HEK293 (cell line): ENCODE data around the gene ATF6B.

Source experiments
- CTCF ChIA-PET: fragments of 350-600 bp; formaldehyde crosslinking; extraction: SDS; loops from one replicate; lab custom pipeline; 2021; ENCODE audit warnings: antibody characterized with exemption; lab: Yijun Ruan, JAX
- POLR2A ChIA-PET: fragments of 300-600 bp; formaldehyde crosslinking; extraction: SDS; loops from one replicate; lab custom pipeline; 2020; ENCODE audit warnings: antibody characterized with exemption, inconsistent platforms; lab: Yijun Ruan, JAX
- H3K27ac ChIP-seq: fragments of 200-500 bp; sonication (Bioruptor generic); 2 replicates; pipeline ENCODE4 v1.5.1; 2014; ENCODE audit warnings: low read depth, low read length, control low read depth, inconsistent platforms; ENCODE audit errors: extremely low read depth
- H3K36me3 ChIP-seq, 2 experiments: fragments of 200-500 bp in 1 of 2; sonication (Bioruptor generic) in 1 of 2; 1 replicate in 1 of 2; 2 replicates in 1 of 2; pipeline ENCODE4 v1.5.1; 2014 to 2017; ENCODE audit warnings: inconsistent platforms in 2 of 2, low read length in 2 of 2; ENCODE audit not compliant: control insufficient read depth in 2 of 2, insufficient read depth in 1 of 2
- H3K4me1 ChIP-seq: fragments of 200-500 bp; sonication (Bioruptor generic); 2 replicates; pipeline ENCODE4 v1.5.1; 2014; ENCODE audit warnings: mild to moderate bottlenecking, low read length, inconsistent platforms; ENCODE audit not compliant: control insufficient read depth, insufficient read depth
- H3K4me3 ChIP-seq: 2 replicates; pipeline ENCODE4 v1.5.1; 2011; ENCODE audit warnings: low read depth, mild to moderate bottlenecking, control low read depth, low read length, moderate library complexity
- H3K9me3 ChIP-seq: fragments of 200-500 bp; sonication (Bioruptor generic); 2 replicates; pipeline ENCODE4 v1.5.1; 2014; ENCODE audit warnings: low read depth, low read length, inconsistent platforms; ENCODE audit not compliant: control insufficient read depth, insufficient read depth
- KLF7 ChIP-seq: fragments of 450-650 bp; formaldehyde crosslinking; IDR thresholded peaks from 2 replicates; pipeline ENCODE4 v1.5.1; 2016; ENCODE audit warnings: missing biosample characterization, missing genetic modification characterization, borderline replicate concordance
- SCRT2 ChIP-seq: fragments of 450-650 bp; formaldehyde crosslinking; IDR thresholded peaks from 2 replicates; pipeline ENCODE4 v1.5.1; 2016; ENCODE audit warnings: missing biosample characterization, missing genetic modification characterization
- ZBTB48 ChIP-seq: fragments of 450-650 bp; formaldehyde crosslinking; IDR thresholded peaks from 2 replicates; pipeline ENCODE4 v1.5.1; 2016; ENCODE audit warnings: missing biosample characterization, missing genetic modification characterization
- ZFHX2 ChIP-seq: fragments of 450-650 bp; formaldehyde crosslinking; conservative IDR thresholded peaks from 2 replicates; pipeline ENCODE4 v1.5.1; 2016; ENCODE audit warnings: missing biosample characterization, missing genetic modification characterization
- ZFP69B ChIP-seq: fragments of 450-650 bp; formaldehyde crosslinking; IDR thresholded peaks from 2 replicates; pipeline ENCODE4 v1.5.1; 2016; ENCODE audit warnings: missing biosample characterization, missing genetic modification characterization
- ZNF146 ChIP-seq: fragments of 450-650 bp; formaldehyde crosslinking; IDR thresholded peaks from 2 replicates; pipeline ENCODE4 v1.5.1; 2016; ENCODE audit warnings: missing biosample characterization, missing genetic modification characterization
- ZNF169 ChIP-seq: fragments of 450-650 bp; formaldehyde crosslinking; IDR thresholded peaks from 2 replicates; pipeline ENCODE4 v1.5.1; 2016; ENCODE audit warnings: missing biosample characterization, missing genetic modification characterization
- ZNF174 ChIP-seq: fragments of 450-650 bp; formaldehyde crosslinking; IDR thresholded peaks from 2 replicates; pipeline ENCODE4 v1.5.0; 2017; ENCODE audit warnings: missing biosample characterization, mild to moderate bottlenecking, missing genetic modification characterization
- ZNF223 ChIP-seq: fragments of 450-650 bp; formaldehyde crosslinking; IDR thresholded peaks from 2 replicates; pipeline ENCODE4 v1.5.1; 2016; ENCODE audit warnings: missing biosample characterization, missing genetic modification characterization
- ZNF239 ChIP-seq: fragments of 450-650 bp; formaldehyde crosslinking; IDR thresholded peaks from 2 replicates; pipeline ENCODE4 v1.5.1; 2016; ENCODE audit warnings: missing biosample characterization, missing genetic modification characterization
- ZNF311 ChIP-seq: fragments of 450-650 bp; formaldehyde crosslinking; IDR thresholded peaks from 2 replicates; pipeline ENCODE4 v1.5.1; 2017; ENCODE audit warnings: missing biosample characterization, missing genetic modification characterization, borderline replicate concordance
- ZNF398 ChIP-seq: fragments of 450-650 bp; formaldehyde crosslinking; IDR thresholded peaks from 2 replicates; pipeline ENCODE4 v1.5.1; 2017; ENCODE audit warnings: missing biosample characterization, missing genetic modification characterization
- ZNF513 ChIP-seq: fragments of 450-650 bp; IDR thresholded peaks from 2 replicates; pipeline ENCODE4 v1.5.1; 2018; ENCODE audit warnings: missing biosample characterization, missing genetic modification characterization
- ZNF529 ChIP-seq: fragments of 450-650 bp; formaldehyde crosslinking; IDR thresholded peaks from 2 replicates; pipeline ENCODE4 v1.5.1; 2017; ENCODE audit warnings: missing genetic modification characterization, missing biosample characterization; ENCODE audit not compliant: insufficient replicate concordance
- ZNF560 ChIP-seq: fragments of 450-650 bp; formaldehyde crosslinking; IDR thresholded peaks from 2 replicates; pipeline ENCODE4 v1.5.1; 2017; ENCODE audit warnings: missing biosample characterization, missing genetic modification characterization, borderline replicate concordance
- ZNF791 ChIP-seq: fragments of 450-650 bp; formaldehyde crosslinking; IDR thresholded peaks from 2 replicates; pipeline ENCODE4 v1.5.1; 2016; ENCODE audit warnings: missing biosample characterization, missing genetic modification characterization
- ZSCAN4 ChIP-seq: fragments of 450-650 bp; formaldehyde crosslinking; IDR thresholded peaks from 2 replicates; pipeline ENCODE4 v1.5.1; 2017; ENCODE audit warnings: missing biosample characterization, missing genetic modification characterization
- ZXDB ChIP-seq: fragments of 450-650 bp; formaldehyde crosslinking; IDR thresholded peaks from 2 replicates; pipeline ENCODE4 v1.5.1; 2016; ENCODE audit warnings: missing biosample characterization, missing genetic modification characterization

Gene ATF6B

GRCh38 chr6:32163559-32164258 is 35.7 kb upstream of the ATF6B start:
- CTCF ChIA-PET: interaction anchor here (1.1 to 2.6 kb wide), 5 partner anchors 9 to 211 kb away, joined by 3 to 16 read pairs (median 3); partner anchors contain the start of gene PRRT1
- Histone ChIP-seq H3K4me1 (no peaks in the 10 kb centered on the region), H3K4me3 (no peak overlapping the region), H3K27ac (no peak overlapping the region)
- TF ChIP-seq ZFP69B (tag by site-specific recombination): no peak
- no peak for TF ChIP-seq ZNF513
- TF ChIP-seq ZNF560: no peak
- TF ChIP-seq ZBTB48 (tag by site-specific recombination): no peak
- no peak for TF ChIP-seq ZNF398 (tag by site-specific recombination)
- TF ChIP-seq KLF7 (tag by site-specific recombination): no peak
- TF ChIP-seq ZNF146: no peak
- TF ChIP-seq ZNF223 (tag by site-specific recombination): no peak
- no peak for TF ChIP-seq SCRT2 (tag by site-specific recombination)
- no peak for TF ChIP-seq ZNF174 (tag by site-specific recombination)
- no peak for TF ChIP-seq ZNF311 (tag by site-specific recombination)
- no peak for TF ChIP-seq ZNF239
- no peak for TF ChIP-seq ZFHX2
- TF ChIP-seq ZNF791 (tag by site-specific recombination): no peak
- TF ChIP-seq ZXDB (tag by site-specific recombination): no peak
- TF ChIP-seq, all 188 proteins: peak for 0
- POLR2A ChIA-PET: interaction anchor here (1.4 to 1.5 kb wide), 2 partner anchors 13 to 36 kb away, joined by 3 to 8 read pairs; partner anchors contain the start of gene ATF6B
- H3K9me3 ChIP-seq: no peaks in the 10 kb centered on the region
- peaks cover 9 to 59% of the 10 kb centered on the region in 2 experiments; a peak in 2 of 3 replicates for H3K36me3 ChIP-seq

GRCh38 chr6:32158052-32158451 is 30.0 kb upstream of the ATF6B start:
- ChIA-PET CTCF (interaction anchor here (0.6 to 1.4 kb wide), 4 partner anchors 25 to 39 kb away, joined by 3 to 5 read pairs (median 3); no protein-coding TSS in a partner anchor), POLR2A (interaction anchor here (1.1 to 1.4 kb wide), 3 partner anchors 30 to 82 kb away, joined by 3 to 5 read pairs (median 4); partner anchors contain the start of gene ATF6B)
- TF ChIP-seq ZNF529 (tag by site-specific recombination): peak; percentile 100
- no peak for TF ChIP-seq ZFHX2
- TF ChIP-seq ZNF169 (tag by site-specific recombination): no peak

GRCh38 chr6:32156891-32157290 is 28.8 kb upstream of the ATF6B start:
- CTCF ChIA-PET: interaction anchor here (1.8 kb wide), 1 partner anchor 39 kb away, joined by 6 read pairs; no protein-coding TSS in a partner anchor
- no peak overlapping the region for H3K4me3 ChIP-seq
- no peak for TF ChIP-seq ZSCAN4 (tag by site-specific recombination)
- TF ChIP-seq, all 188 proteins: peak for 0
- Histone ChIP-seq H3K27ac (no peak overlapping the region), H3K4me1 (peaks cover 7% of the 10 kb centered on the region; the same call in 1 of the 2 replicates), H3K36me3 (peaks cover 28 to 43% of the 10 kb centered on the region in 2 experiments), H3K9me3 (no peaks in the 10 kb centered on the region)
- POLR2A ChIA-PET: no interaction called here

More at GRCh38 chr6:32158052-32158451, 30.0 kb upstream of the ATF6B start:
- Histone ChIP-seq H3K27ac (no peak overlapping the region), H3K4me3 (no peak overlapping the region), H3K9me3 (no peaks in the 10 kb centered on the region), H3K4me1 (no peaks in the 10 kb centered on the region), H3K36me3 (peaks cover 29 to 54% of the 10 kb centered on the region in 2 experiments)
